K562 (cell line): ENCODE results near the gene DDX20. TPM values are rescaled to one million over a fixed set of nuclear protein-coding genes. Genes with fewer than 3 reads are reported as not detected.

ENCODE experiments used
- ATAC-seq: fragments of 200-7000 bp; cut with Tn5 transposase; 3 replicates; pipeline ENCODE4 v1.9.1; 2020; ENCODE audit warnings: moderate library complexity
- BruUV-seq: library from RNA; stranded (reverse); fragments of 400-500 nt; replicated peaks from 2 replicates; lab custom pipeline; 2021; lab: Mats Ljungman, UMichigan
- CTCF ChIA-PET: fragments of 300-600 bp; formaldehyde crosslinking; extraction: SDS; loops from one replicate; lab custom pipeline; 2021; ENCODE audit warnings: low intra/inter-chr PET ratio; lab: Yijun Ruan, JAX
- POLR2A ChIA-PET: fragments of 300-600, 350-650 bp; sonication (Branson Sonifier 250); formaldehyde crosslinking; extraction: SDS; loops from one replicate; lab custom pipeline; 2021; ENCODE audit warnings: antibody characterized with exemption, inconsistent platforms; lab: Yijun Ruan, JAX
- DNase-seq, 4 experiments: peaks; one replicate each; pipeline versions ENCODE4 v3.0.0 to v3.0.0-alpha.2; 2011 to 2018; ENCODE audit warnings: low spot score in 3 of 4, mixed read lengths in 3 of 4; ENCODE audit errors: extremely low read depth in 1 of 4
- FAIRE-seq: peaks from 2 replicates; lab custom pipeline; 2011; peaks lifted over from hg19 to GRCh38; lab: Jason Lieb, UNC
- H2AFZ ChIP-seq: 2 replicates; pipeline ENCODE4 v1.6.0; 2011; ENCODE audit warnings: low read depth, low read length, control low read depth, inconsistent platforms
- H3K27ac ChIP-seq: fragments of 200-600 bp; 3 replicates; pipeline ENCODE4 v1.8.0; 2011; ENCODE audit warnings: low read depth, mild to moderate bottlenecking, control low read depth, inconsistent platforms, low read length, moderate library complexity, mixed read lengths; ENCODE audit errors: extremely low read depth
- H3K27me3 ChIP-seq, 2 experiments: fragments of 300-600 bp in 1 of 2; 2 replicates in 1 of 2; 3 replicates in 1 of 2; pipeline versions ENCODE4 v1.6.0 to v1.8.0; 2011; ENCODE audit warnings: inconsistent platforms in 2 of 2, low read length in 2 of 2, mild to moderate bottlenecking in 1 of 2, mixed read lengths in 1 of 2, moderate library complexity in 1 of 2; ENCODE audit not compliant: control insufficient read depth in 2 of 2, insufficient read depth in 2 of 2
- H3K36me3 ChIP-seq: fragments of 300-600 bp; 3 replicates; pipeline ENCODE4 v1.8.0; 2011; ENCODE audit warnings: mild to moderate bottlenecking, low read length, inconsistent platforms; ENCODE audit not compliant: control insufficient read depth, insufficient read depth
- H3K4me1 ChIP-seq, 2 experiments: fragments of 200-600 bp in 1 of 2; replicated peaks in 1 of 2; 2 replicates in 1 of 2; 3 replicates in 1 of 2; pipeline versions ENCODE4 v1.5.1 to v1.8.0; 2011; ENCODE audit warnings: inconsistent platforms in 2 of 2, low read length in 2 of 2, mild to moderate bottlenecking in 1 of 2, mixed read lengths in 1 of 2, moderate library complexity in 1 of 2; ENCODE audit not compliant: control insufficient read depth in 2 of 2, insufficient read depth in 2 of 2
- H3K4me2 ChIP-seq: 2 replicates; pipeline ENCODE4 v1.6.1; 2011; ENCODE audit warnings: low read length, control low read depth, inconsistent platforms, mixed read lengths; ENCODE audit not compliant: insufficient read depth
- H3K4me3 ChIP-seq: fragments of 200-600 bp; sonication (generic), shearing (Covaris generic); 2 replicates; pipeline ENCODE4 v1.5.1; 2016; ENCODE audit warnings: control low read depth, inconsistent platforms
- H3K79me2 ChIP-seq: fragments of 200-600 bp; 3 replicates; pipeline ENCODE4 v1.8.0; 2011; ENCODE audit warnings: low read length, inconsistent platforms; ENCODE audit not compliant: control insufficient read depth, insufficient read depth
- H3K9ac ChIP-seq, 2 experiments: 2 replicates each; pipeline versions ENCODE4 v1.6.0 to v1.6.1; 2011; ENCODE audit warnings: low read depth in 2 of 2, low read length in 2 of 2, control low read depth in 1 of 2, inconsistent platforms in 1 of 2, mild to moderate bottlenecking in 1 of 2, mixed read lengths in 1 of 2; ENCODE audit not compliant: insufficient read depth in 1 of 2
- H3K9me1 ChIP-seq: one replicate; pipeline ENCODE4 v1.6.0; 2011; ENCODE audit warnings: inconsistent platforms, mild to moderate bottlenecking, low read length, moderate library complexity; ENCODE audit not compliant: control insufficient read depth, insufficient read depth
- H3K9me3 ChIP-seq: replicated peaks from 2 replicates; pipeline ENCODE4 v1.5.1; 2011; ENCODE audit warnings: low read depth, low read length, inconsistent platforms; ENCODE audit not compliant: control insufficient read depth, insufficient read depth
- H4K20me1 ChIP-seq: replicated peaks from 2 replicates; pipeline ENCODE4 v1.6.1; 2011; ENCODE audit warnings: low read length, inconsistent platforms, mixed read lengths; ENCODE audit not compliant: control insufficient read depth, insufficient read depth
- BRF2 ChIP-seq: IDR thresholded peaks from 3 replicates; pipeline ENCODE4 v1.6.1; 2011; ENCODE audit warnings: borderline replicate concordance, mild to moderate bottlenecking; ENCODE audit not compliant: insufficient read length, insufficient read depth
- CHAMP1 ChIP-seq: fragments of 450-650 bp; IDR thresholded peaks from 2 replicates; pipeline ENCODE4 v1.6.1; 2016; ENCODE audit warnings: mild to moderate bottlenecking
- L3MBTL2 ChIP-seq: fragments of 450-650 bp; IDR thresholded peaks from 2 replicates; pipeline ENCODE4 v1.6.1; 2016; ENCODE audit warnings: mild to moderate bottlenecking, moderate library complexity
- NFE2 ChIP-seq: IDR thresholded peaks from 2 replicates; pipeline ENCODE4 v1.6.1; 2014; ENCODE audit warnings: antibody characterized with exemption, low read depth
- PURB ChIP-seq: sonication (generic); formaldehyde crosslinking; IDR thresholded peaks from 2 replicates; pipeline ENCODE4 v1.9.0; 2021; ENCODE audit warnings: low read depth, mild to moderate bottlenecking, missing genetic modification reagents
- STAT6 ChIP-seq: sonication (generic); formaldehyde crosslinking; IDR thresholded peaks from 2 replicates; pipeline ENCODE4 v1.8.1; 2023; ENCODE audit warnings: mild to moderate bottlenecking, missing genetic modification reagents
- ZKSCAN1 ChIP-seq: fragments of 150-350 bp; IDR thresholded peaks from 2 replicates; pipeline ENCODE4 v1.6.1; 2016; ENCODE audit warnings: low read depth, low read length
- ZNF140 ChIP-seq: fragments of 250-450 bp; sonication (Bioruptor Pico); IDR thresholded peaks from 2 replicates; pipeline ENCODE4 v1.8.0; 2021; ENCODE audit warnings: moderate library complexity, mild to moderate bottlenecking, inconsistent platforms
- ZNF277 ChIP-seq: fragments of 250-450 bp; sonication (Bioruptor Pico); IDR thresholded peaks from 2 replicates; pipeline ENCODE4 v1.8.0; 2022; ENCODE audit warnings: inconsistent platforms, mild to moderate bottlenecking, moderate library complexity, borderline replicate concordance
- ZNF592 ChIP-seq: fragments of 450-650 bp; IDR thresholded peaks from 2 replicates; pipeline ENCODE4 v1.6.1; 2017; ENCODE audit warnings: antibody characterized with exemption, mild to moderate bottlenecking
- WGBS: fragments of 100-300 bp; shearing (Covaris generic); methylation state at CpG from one replicate; pipeline ENCODE4 v1.1.6; 2016; ENCODE audit warnings: low coverage, mixed read lengths; ENCODE audit not compliant: insufficient coverage; ENCODE audit errors: missing lambda C conversion rate; 5-methylcytosine and 5-hydroxymethylcytosine counted together
- in situ Hi-C: fragments of 300-500 bp; cut with MboI; formaldehyde crosslinking; loops from 4 replicates; pipeline ENCODE4 v1.15.0; 2018; ENCODE audit warnings: inconsistent platforms, mixed read lengths
- intact Hi-C: fragments of 100-400 bp; cut with micrococcal nuclease; formaldehyde crosslinking; loops from 2 replicates; pipeline ENCODE4 v1.14.2; 2022
- polyA plus RNA-seq, 8 experiments: library from polyadenylated mRNA; depleted of rRNA in 4 of 8; stranded (reverse) in 5 of 8; unstranded in 3 of 8; fragments of >200 nt; fragmentation: Nextera tagmentation in 2 of 8; fragmentation: Illumina TruSeq in 1 of 8; extraction: Ambion mirVana in 2 of 8; extraction: Trizol in 1 of 8; gene quantifications; 2 replicates each; pipeline versions ENCODE4 v1.2.1 to v1.2.3, GENCODE V29; 2011 to 2014; ENCODE audit warnings: inconsistent platforms in 1 of 8, missing spikeins in 1 of 8
- total RNA-seq, 7 experiments: library from RNA; depleted of rRNA in 6 of 7; stranded (reverse); fragments of >200 nt in 6 of 7; fragmentation: Illumina TruSeq in 2 of 7; extraction: Trizol in 2 of 7; gene quantifications; 2 replicates each; pipeline versions ENCODE4 v1.2.1 to v1.2.3, GENCODE V29; 2011 to 2021; ENCODE audit warnings: low replicate concordance in 1 of 7

DDX20 gene
- total and polyA plus RNA-seq, 9 of the 15 experiments (the other 6 are each of a cell fraction or from before 2014, with no cell fraction given) = 8.3 to 33.4 (median 24.5) TPM

GRCh38 chr1:111778066-111778465 is 22.4 kb downstream of the DDX20 start:
- WGBS = 2% methylated on average over 6 of the region's 6 CpGs
- Histone ChIP-seq H3K9me3 (no peaks in the 10 kb centered on the region), H3K4me2 (no peak overlapping the region), H3K4me1 (no peaks in the 10 kb centered on the region), H3K36me3 (no peaks in the 10 kb centered on the region), H3K27ac (no peak overlapping the region), H3K79me2 (no peaks in the 10 kb centered on the region), H3K9me1 (no peaks in the 10 kb centered on the region), H3K27me3 (peaks cover 19 to 30% of the 10 kb centered on the region in 2 experiments; a peak in 4 of 5 replicates), H4K20me1 (no peaks in the 10 kb centered on the region), H3K4me3 (no peak overlapping the region), H3K9ac (no peak overlapping the region), H2AFZ (no peak overlapping the region)
- ChIA-PET POLR2A (interaction anchor here (0.6 to 0.9 kb wide), 3 partner anchors 9 to 1472 kb away, joined by 3 read pairs; no protein-coding TSS in a partner anchor), CTCF (no interaction called here)
- no peak for FAIRE-seq
- intact Hi-C loops = no loop called here
- no peak; the same call in 2 of the 3 replicates for ATAC-seq
- no TSS peak for BruUV-seq
- in situ Hi-C loops = no loop called here
- no peak for DNase-seq
- TF ChIP-seq CHAMP1 (no peak), ZNF592 (no peak), ZNF277 (CRISPR knock-in tag) (no peak), ZNF140 (CRISPR knock-in tag) (no peak), BRF2 (no peak), PURB (CRISPR knock-in tag) (no peak), L3MBTL2 (no peak), ZKSCAN1 (no peak), STAT6 (CRISPR knock-in tag) (no peak), NFE2 (no peak)
